Activated CD4-positive, alpha-beta T cell treated with anti-CD3 and anti-CD28 coated beads for 48 hours (primary cell): ENCODE results near the gene NTMT1.
A peak's percentile ranks its signal among the peaks of the same experiment; 100 is the strongest.

ENCODE experiments used
- DNase-seq: peaks from one replicate; pipeline ENCODE4 v3.0.0-alpha.2; 2020

The NTMT1 gene

GRCh38 chr9:129597355-129598088 lies 28.4 kb upstream of the NTMT1 start:
- DNase-seq, result no peak

- DNase-seq, result no peak
Measured at GRCh38 chr9:129598089-129598596, 27.8 kb upstream of the NTMT1 start.

GRCh38 chr9:129601082-129601674 lies 24.8 kb upstream of the NTMT1 start:
- no peak for DNase-seq

- DNase-seq, result no peak
Measured at GRCh38 chr9:129602598-129603415, 23.2 kb upstream of the NTMT1 start.

- DNase-seq, result no peak
Measured at GRCh38 chr9:129604056-129604765, 21.8 kb upstream of the NTMT1 start.

GRCh38 chr9:129604766-129605163 lies 21.2 kb upstream of the NTMT1 start:
- no peak for DNase-seq

GRCh38 chr9:129606161-129607026 lies 19.6 kb upstream of the NTMT1 start:
- DNase-seq, result no peak

GRCh38 chr9:129607027-129607387 lies 19.0 kb upstream of the NTMT1 start:
- no peak for DNase-seq

- no peak for DNase-seq
Measured at GRCh38 chr9:129608561-129609481, 17.1 kb upstream of the NTMT1 start.

GRCh38 chr9:129609486-129610212 lies 16.3 kb upstream of the NTMT1 start:
- peak; percentile 40 for DNase-seq

GRCh38 chr9:129610213-129610472 lies 15.8 kb upstream of the NTMT1 start:
- DNase-seq, result no peak

GRCh38 chr9:129610473-129611306 lies 15.3 kb upstream of the NTMT1 start:
- peak; percentile 83 for DNase-seq

GRCh38 chr9:129611307-129611800 lies 14.6 kb upstream of the NTMT1 start:
- no peak for DNase-seq

GRCh38 chr9:129612123-129612522 lies 13.8 kb upstream of the NTMT1 start:
- no peak for DNase-seq

GRCh38 chr9:129612815-129613519 lies 13.0 kb upstream of the NTMT1 start:
- DNase-seq, result no peak

- no peak for DNase-seq
Measured at GRCh38 chr9:129613520-129614175, 12.3 kb upstream of the NTMT1 start.

GRCh38 chr9:129614932-129615331 lies 11.0 kb upstream of the NTMT1 start:
- no peak for DNase-seq
